HFFc6 (cell line): ENCODE measurements around the gene C19orf38. TPM values are rescaled to one million over a fixed set of nuclear protein-coding genes. Genes with fewer than 3 reads are reported as not detected.

Experiments
- DNase-seq: peaks from one replicate; pipeline ENCODE4 v3.0.0-alpha.2; 2018
- H3K27ac Mint-ChIP-seq: 2 replicates; pipeline ENCODE4 v1.8.0; 2020; ENCODE audit warnings: mild to moderate bottlenecking, mixed read lengths
- H3K27me3 Mint-ChIP-seq: 2 replicates; pipeline ENCODE4 v1.8.0; 2021; ENCODE audit warnings: mild to moderate bottlenecking, moderate library complexity, mixed read lengths; ENCODE audit not compliant: insufficient read depth
- H3K36me3 Mint-ChIP-seq: 2 replicates; pipeline ENCODE4 v1.8.0; 2021; ENCODE audit warnings: low read depth, mixed read lengths
- H3K4me1 Mint-ChIP-seq: 2 replicates; pipeline ENCODE4 v1.8.0; 2020; ENCODE audit warnings: low read depth, mixed read lengths
- H3K4me3 Mint-ChIP-seq: 2 replicates; pipeline ENCODE4 v1.8.0; 2020; ENCODE audit warnings: mild to moderate bottlenecking, moderate library complexity, mixed read lengths
- H3K9me3 Mint-ChIP-seq: 2 replicates; pipeline ENCODE4 v1.8.0; 2020; ENCODE audit warnings: mild to moderate bottlenecking, mixed read lengths
- total RNA-seq, 6 experiments: library from RNA; stranded (reverse); fragmentation: NEBNext Ultra II Directional; extraction: Animal tissue kit (Norgen Biotek cat#: 25700); gene quantifications; 2 replicates in 1 of 6; 3 replicates in 5 of 6; pipeline ENCODE4 v1.2.3, GENCODE V29; 2021
- TF ChIP-seq, protein P1 (sequence below): fragments of 200-600 bp; sonication (generic); IDR thresholded peaks from 2 replicates; pipeline ENCODE4 v1.5.0; 2021; ENCODE audit warnings: antibody characterized with exemption, mild to moderate bottlenecking

Gene C19orf38
- total RNA-seq, 6 experiments from 2014 or later = 0.40 to 0.71 TPM; not detected in 4

DNA sequence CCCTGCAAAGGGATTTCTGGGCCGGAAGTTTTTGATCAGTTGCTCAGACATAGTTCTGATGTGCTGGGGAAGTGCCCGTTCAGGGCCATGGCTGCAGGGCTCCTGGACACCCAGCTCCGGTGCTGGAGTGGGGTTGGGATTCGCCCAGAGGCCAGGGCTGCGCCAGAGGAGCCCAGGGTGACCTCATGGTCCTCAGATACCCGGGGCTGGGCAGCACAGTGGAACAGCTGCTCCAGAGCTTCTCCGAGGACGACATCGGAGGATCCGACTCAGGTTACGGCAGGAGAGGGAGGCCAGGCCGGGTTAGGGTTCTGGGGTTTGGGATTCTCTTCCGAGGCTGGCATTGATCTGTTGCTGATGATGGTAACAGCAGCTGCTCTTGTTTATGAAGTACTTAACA lies 44.0 kb downstream of the C19orf38 start:
- no peak overlapping the region for H3K4me3 Mint-ChIP-seq
- DNase-seq = no peak
- TF ChIP-seq, protein P1, sequence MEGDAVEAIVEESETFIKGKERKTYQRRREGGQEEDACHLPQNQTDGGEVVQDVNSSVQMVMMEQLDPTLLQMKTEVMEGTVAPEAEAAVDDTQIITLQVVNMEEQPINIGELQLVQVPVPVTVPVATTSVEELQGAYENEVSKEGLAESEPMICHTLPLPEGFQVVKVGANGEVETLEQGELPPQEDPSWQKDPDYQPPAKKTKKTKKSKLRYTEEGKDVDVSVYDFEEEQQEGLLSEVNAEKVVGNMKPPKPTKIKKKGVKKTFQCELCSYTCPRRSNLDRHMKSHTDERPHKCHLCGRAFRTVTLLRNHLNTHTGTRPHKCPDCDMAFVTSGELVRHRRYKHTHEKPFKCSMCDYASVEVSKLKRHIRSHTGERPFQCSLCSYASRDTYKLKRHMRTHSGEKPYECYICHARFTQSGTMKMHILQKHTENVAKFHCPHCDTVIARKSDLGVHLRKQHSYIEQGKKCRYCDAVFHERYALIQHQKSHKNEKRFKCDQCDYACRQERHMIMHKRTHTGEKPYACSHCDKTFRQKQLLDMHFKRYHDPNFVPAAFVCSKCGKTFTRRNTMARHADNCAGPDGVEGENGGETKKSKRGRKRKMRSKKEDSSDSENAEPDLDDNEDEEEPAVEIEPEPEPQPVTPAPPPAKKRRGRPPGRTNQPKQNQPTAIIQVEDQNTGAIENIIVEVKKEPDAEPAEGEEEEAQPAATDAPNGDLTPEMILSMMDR = no peak
- peaks cover 3% of the 10 kb centered on the region for H3K27me3 Mint-ChIP-seq
- H3K27ac Mint-ChIP-seq = no peak overlapping the region
- H3K9me3 Mint-ChIP-seq = no peaks in the 10 kb centered on the region
- H3K4me1 Mint-ChIP-seq = peaks cover 20% of the 10 kb centered on the region
- no peaks in the 10 kb centered on the region for H3K36me3 Mint-ChIP-seq

DNA sequence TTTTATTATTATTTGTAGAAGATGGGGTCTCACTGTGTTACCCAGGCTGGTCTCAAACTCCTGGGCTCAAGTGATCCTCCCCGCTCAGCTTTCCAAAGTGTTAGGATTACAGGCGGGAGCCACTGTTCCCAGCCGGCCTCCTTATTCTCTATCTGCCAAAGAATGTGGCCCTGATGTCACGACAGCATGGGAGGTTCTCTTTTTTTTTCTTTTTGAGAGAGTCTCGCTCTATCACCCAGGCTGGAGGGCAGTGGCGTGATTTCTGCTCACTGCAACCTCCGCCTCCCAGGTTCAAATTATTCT lies 46.6 kb downstream of the C19orf38 start:
- DNase-seq = no peak
- peaks cover 9% of the 10 kb centered on the region for H3K4me1 Mint-ChIP-seq
- H3K4me3 Mint-ChIP-seq = no peak overlapping the region
- no peaks in the 10 kb centered on the region; the same call in none of the 2 replicates for H3K27me3 Mint-ChIP-seq
- H3K36me3 Mint-ChIP-seq = no peaks in the 10 kb centered on the region
- TF ChIP-seq, protein P1 = no peak
- no peaks in the 10 kb centered on the region for H3K9me3 Mint-ChIP-seq
- H3K27ac Mint-ChIP-seq = no peak overlapping the region

DNA sequence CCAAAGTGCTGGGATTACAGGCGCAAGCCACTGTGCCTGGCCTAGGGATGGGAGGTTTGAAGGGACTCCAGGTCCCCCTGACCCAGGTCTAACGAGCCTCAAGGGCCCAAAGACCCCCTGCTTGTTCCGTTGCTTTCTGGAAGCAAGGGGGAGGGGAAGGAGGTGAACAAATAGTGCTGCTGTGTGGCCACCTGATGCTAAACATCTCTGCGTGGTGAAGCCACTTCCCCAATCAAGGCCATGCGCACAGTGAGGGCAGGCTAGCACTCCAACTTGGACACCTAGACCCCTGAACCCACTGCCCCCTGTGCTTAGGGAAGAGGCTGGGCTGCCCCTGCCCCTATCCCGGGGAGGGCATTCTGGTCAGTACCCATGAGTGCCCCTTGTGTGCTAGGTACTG lies 47.1 kb downstream of the C19orf38 start:
- H3K9me3 Mint-ChIP-seq = no peaks in the 10 kb centered on the region
- no peak overlapping the region for H3K27ac Mint-ChIP-seq
- H3K27me3 Mint-ChIP-seq = no peaks in the 10 kb centered on the region; the same call in none of the 2 replicates
- no peak for DNase-seq
- no peaks in the 10 kb centered on the region for H3K36me3 Mint-ChIP-seq
- TF ChIP-seq, protein P1 = no peak
- no peak overlapping the region for H3K4me3 Mint-ChIP-seq
- H3K4me1 Mint-ChIP-seq = peaks cover 14% of the 10 kb centered on the region

DNA sequence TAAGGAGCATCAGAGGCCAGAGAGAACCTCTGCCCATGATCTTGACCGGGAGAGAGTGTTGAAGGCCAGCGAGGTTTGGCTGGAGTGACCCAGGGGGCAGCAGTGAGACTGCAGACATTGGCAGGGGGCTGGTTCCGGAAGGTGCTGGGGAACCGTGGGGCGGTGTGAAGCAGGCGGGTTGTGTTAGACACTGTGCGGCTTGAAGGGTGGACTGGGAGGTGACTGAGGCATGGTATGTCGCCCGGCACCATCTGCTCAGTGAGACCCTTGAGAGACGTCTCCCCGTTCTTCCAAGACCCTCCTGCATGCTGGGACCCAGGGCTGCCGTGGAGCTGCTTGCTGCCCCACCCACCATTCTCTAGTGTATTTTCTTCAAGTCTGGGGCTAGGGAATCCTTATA lies 47.7 kb downstream of the C19orf38 start:
- Mint-ChIP-seq H3K4me1 (peaks cover 15% of the 10 kb centered on the region), H3K27me3 (no peaks in the 10 kb centered on the region; the same call in none of the 2 replicates), H3K9me3 (no peaks in the 10 kb centered on the region), H3K4me3 (no peak overlapping the region), H3K27ac (no peak overlapping the region), H3K36me3 (no peaks in the 10 kb centered on the region)
- TF ChIP-seq, protein P1 = peak; percentile 35; the same call in 1 of the 2 replicates
- no peak for DNase-seq

DNA sequence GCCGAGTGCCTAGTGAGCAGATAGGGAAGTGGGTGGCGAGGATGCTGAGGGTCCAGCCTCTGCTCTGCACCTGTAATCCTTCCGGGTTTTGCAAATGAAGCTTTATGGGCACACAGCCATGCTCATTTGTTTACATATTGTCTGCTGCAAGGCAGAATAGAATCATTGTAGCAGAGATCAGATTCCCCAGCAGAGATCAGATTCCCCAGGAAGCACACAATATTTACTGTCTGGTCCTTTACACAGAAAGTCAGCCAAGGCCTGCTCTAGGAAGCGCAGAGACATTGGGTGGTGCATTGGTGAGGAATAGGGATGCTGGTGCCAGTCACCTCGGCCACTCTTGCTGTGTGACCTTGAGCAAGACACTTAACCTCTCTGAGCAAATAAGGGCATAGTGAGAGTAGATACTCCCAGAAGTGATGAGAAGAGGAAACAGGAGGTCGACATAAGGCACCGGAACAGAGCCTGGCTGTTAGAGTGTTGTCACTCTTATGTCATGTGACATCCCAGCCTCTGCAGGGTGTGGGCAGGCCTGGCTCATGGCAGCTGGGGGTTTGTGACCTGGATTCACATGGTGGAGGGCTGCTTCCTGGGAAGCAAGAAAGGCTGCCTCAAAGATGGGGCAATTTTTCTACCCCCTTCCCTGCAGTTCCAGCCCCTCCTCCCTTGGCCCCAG lies 48.8 kb downstream of the C19orf38 start:
- Mint-ChIP-seq H3K27ac (0 out of 2 replicates have a peak overlapping the region, but pooled peaks have one; percentile 8), H3K27me3 (no peaks in the 10 kb centered on the region; the same call in 1 of the 2 replicates), H3K4me3 (no peak overlapping the region), H3K9me3 (no peaks in the 10 kb centered on the region), H3K4me1 (peaks cover 15% of the 10 kb centered on the region), H3K36me3 (no peaks in the 10 kb centered on the region)
- no peak for DNase-seq
- TF ChIP-seq, protein P1 = no peak
